Retinal pigment epithelial cell (primary cell): ENCODE measurements around the gene ASAP3.

ENCODE experiments used
- DNase-seq: peaks from one replicate; pipeline ENCODE4 v3.0.0-alpha.2; 2010; ENCODE audit warnings: low read depth
- H3K4me3 ChIP-seq: 2 replicates; pipeline ENCODE4 v1.5.1; 2011; ENCODE audit warnings: mild to moderate bottlenecking, low read length, control low read depth, moderate library complexity
- CTCF ChIP-seq: conservative IDR thresholded peaks from 2 replicates; pipeline ENCODE4 v1.5.1; 2011; ENCODE audit warnings: low read depth, low read length, control low read depth, inconsistent platforms

The ASAP3 gene

DNA sequence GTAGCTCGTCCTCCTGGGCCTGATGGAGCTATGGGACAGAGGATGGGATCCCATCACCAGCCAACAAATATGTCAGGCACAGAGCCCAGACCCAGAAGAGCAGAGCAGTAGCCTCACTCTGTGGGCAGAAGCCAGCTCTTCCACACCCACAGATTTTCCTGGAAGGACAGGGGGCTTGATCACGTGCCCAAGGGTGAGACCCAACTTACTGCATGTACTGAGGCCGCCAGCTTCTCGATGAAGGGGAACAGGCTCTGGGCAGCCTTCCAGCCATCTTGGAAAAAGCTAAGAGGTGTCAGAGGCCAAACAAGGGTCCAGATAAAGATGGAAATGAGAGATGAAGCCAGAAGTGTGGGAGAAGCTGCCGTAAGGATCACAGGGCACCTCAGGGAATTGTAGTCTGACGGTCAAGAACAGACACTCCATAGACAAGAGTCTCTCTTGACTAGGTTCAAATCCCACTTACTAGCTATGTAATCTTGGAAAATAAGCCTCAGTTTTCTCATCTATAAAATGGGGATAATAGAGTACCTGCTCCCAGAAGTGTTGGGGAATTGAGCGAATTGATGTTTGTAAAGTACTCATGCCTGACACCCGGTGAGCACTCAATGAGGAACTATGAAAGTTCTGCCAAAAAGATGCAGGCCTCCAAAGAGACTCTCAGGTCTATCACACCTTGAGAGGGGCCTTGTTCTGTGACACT lies 42.4 kb downstream of the ASAP3 start:
- no peak for DNase-seq
- no peak for TF ChIP-seq CTCF
- no peak overlapping the region for H3K4me3 ChIP-seq

DNA sequence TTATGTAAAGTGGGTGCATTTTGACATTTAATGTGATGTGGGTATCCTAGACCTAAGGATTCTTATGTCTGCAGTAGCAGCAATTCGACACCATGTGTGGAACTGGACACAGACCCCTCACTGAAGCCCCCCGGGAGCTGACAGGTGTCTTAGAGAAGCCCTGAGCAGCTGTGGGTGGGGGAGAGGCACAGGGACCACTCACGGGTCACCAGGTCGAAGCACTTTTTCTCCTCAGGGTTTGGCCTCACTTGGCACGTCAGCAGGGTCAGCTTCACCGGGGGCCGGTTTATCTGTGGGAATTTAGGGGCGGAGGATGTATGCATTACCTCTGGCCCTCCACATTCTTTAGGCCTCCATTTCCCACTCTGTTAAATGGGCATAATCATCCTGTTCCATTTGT lies 45.4 kb downstream of the ASAP3 start:
- TF ChIP-seq CTCF, result no peak
- H3K4me3 ChIP-seq, result no peak overlapping the region
- DNase-seq, result no peak

GRCh38 chr1:23437355-23437664 lies 46.7 kb downstream of the ASAP3 start:
- no peak for TF ChIP-seq CTCF
- DNase-seq, result no peak
- H3K4me3 ChIP-seq, result no peak overlapping the region

GRCh38 chr1:23436520-23437354 lies 47.2 kb downstream of the ASAP3 start:
- H3K4me3 ChIP-seq, result no peak overlapping the region
- DNase-seq, result no peak
- no peak for TF ChIP-seq CTCF

GRCh38 chr1:23434260-23434775 lies 49.7 kb downstream of the ASAP3 start:
- no peak overlapping the region for H3K4me3 ChIP-seq
- DNase-seq, result no peak
- no peak for TF ChIP-seq CTCF

GRCh38 chr1:23433122-23433521 lies 50.9 kb downstream of the ASAP3 start:
- TF ChIP-seq CTCF, result no peak
- DNase-seq, result no peak

GRCh38 chr1:23431431-23431830 lies 52.5 kb downstream of the ASAP3 start:
- no peak for TF ChIP-seq CTCF
- no peak for DNase-seq
- H3K4me3 ChIP-seq, result no peak overlapping the region

More at GRCh38 chr1:23433122-23433521, 50.9 kb downstream of the ASAP3 start:
- H3K4me3 ChIP-seq, result no peak overlapping the region
